ENCODE data around the gene CDH20.

Gene CDH20

GRCh38 chr18:61333271-61333745, at the start of gene CDH20:
Gene CDH20 (plus strand): TSS chr18:61333430.
- peak in 46 of 56 donors; percentile 5 to 71 (median 50) for DNase-seq

- no peak for DNase-seq
Measured at GRCh38 chr18:61284039-61284438, 49.2 kb upstream of the CDH20 start.

- no peak for DNase-seq
Measured at GRCh38 chr18:61285777-61286176, 47.5 kb upstream of the CDH20 start.

DNA sequence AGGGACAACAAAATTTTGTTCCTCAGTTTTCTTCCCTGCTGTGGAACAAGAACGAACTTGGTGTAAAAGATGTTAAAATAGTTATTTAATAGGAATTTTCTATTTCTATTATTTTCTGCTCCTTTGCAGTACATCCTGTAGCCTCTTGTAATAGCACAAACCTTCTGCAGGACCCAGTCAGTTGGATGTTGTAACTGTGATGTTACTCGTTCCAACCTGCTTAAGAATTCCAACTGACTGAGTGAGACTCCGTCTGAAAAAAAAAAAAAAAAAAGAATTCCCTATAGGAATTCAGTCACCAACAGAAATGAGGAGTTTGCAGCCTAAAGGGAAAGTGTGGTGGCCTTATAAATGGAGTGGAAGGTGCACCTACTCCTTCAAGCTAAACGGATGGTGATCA, 46.4 kb upstream of the CDH20 start:
- DNase-seq: no peak

GRCh38 chr18:61290616-61291015, 42.6 kb upstream of the CDH20 start:
- no peak for DNase-seq

- no peak for DNase-seq
Measured at GRCh38 chr18:61292280-61293035, 40.8 kb upstream of the CDH20 start.

- no peak for DNase-seq
Measured at GRCh38 chr18:61295153-61295552, 38.1 kb upstream of the CDH20 start.

DNA sequence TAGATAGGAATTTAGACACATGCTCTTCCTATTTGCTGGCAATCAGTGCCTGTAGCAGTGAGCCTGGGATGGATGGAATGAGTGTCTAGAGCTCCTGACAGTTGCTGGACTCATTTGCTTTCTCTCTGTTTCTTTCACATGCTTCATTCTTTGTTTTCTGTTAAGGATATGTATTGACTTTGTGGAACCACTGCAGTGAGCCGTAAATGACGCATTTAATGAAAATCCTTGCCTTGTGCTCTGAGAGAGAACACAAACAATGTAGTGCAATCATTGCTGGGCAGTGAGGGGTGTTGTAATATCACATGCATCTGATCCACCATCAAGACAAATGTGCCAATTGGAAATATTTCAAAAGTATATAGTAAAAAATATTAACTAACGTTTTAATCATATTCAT, 25.2 kb upstream of the CDH20 start:
- DNase-seq: no peak

DNA sequence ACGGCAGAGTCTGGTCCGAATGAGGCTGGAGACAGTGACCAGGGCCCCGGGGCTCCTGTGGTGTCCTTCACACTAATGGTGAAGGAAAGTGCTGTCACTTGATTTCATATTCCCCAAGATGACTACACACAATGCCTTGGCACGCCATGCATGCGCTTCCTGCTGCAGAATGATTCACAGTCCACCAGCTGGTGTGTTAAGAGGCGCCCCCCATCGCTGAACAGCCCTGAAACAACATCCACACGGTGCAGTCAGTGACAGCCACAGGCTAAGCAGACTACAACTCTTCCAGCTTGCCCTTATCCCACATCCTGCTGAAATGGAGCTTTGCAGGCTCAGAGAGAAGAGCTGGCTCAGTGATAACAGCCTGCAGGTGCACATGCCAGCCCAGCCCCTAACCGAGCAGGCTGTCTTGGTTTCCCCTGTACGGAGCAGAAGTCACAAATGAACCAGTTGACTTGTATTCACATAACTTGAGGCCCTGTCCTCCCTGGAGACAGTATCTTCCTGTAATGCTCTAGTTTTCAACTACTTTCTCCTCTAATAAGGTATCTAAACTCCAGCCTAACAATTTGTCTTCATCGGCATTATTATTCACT, 24.3 kb upstream of the CDH20 start:
- peak in 35 of 56 donors; percentile 4 to 60 (median 20) for DNase-seq

DNA sequence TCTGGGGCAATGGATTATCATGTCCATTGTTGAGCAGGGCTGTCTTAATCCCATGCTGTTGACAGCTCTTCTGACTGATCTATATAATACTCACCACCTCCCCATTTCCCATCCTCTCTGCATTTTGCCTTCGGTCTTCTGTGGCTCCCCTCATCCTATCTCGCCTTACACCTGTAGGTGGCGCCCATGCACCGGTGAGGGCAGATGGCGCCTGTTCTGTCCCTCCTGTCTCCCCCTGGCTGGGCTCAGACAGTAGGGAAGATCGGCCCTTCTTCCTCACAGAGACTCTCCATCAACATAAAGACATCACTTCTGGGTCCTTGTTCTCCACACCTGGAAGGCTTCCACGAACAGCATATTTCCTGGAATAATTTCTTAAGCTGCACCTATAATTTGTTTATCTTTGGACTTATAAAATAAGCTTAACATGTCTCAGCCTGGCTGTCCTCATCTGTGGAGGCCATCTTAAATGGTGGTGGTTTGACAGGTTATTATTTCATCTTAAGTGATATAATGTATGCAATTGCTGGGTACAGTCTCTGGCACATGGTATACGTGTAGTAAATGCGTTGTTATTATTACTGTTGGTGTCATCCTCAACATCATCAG, 10.9 kb upstream of the CDH20 start:
- DNase-seq: peak in 53 of 56 donors; percentile 9 to 85 (median 58)

- no peak for DNase-seq
Measured at GRCh38 chr18:61323951-61324350, 9.3 kb upstream of the CDH20 start.

DNA sequence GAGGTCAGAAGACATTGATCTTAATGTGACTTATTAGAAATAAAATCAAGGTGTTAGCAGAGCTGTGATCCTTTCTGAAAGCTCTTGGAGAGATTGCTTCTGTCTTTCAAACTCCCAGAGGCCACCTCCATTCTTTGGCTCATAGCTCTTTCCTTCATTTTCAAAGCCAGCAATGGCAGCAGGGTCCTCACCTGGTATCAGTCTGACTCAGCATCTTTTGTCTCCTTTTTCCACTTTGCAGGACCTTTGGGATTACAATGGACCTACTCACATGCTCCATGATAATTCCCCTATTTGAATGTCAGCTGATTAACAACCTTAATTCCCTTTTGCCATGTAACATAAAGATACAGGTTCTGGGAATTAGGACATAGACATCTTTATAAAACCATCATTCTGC, 6.8 kb upstream of the CDH20 start:
- DNase-seq: no peak

- DNase-seq: peak in 2 of 56 donors; percentile 5 to 24
Measured at GRCh38 chr18:61329398-61329797, 3.8 kb upstream of the CDH20 start.

- no peak for DNase-seq
Measured at GRCh38 chr18:61331051-61331450, 2.2 kb upstream of the CDH20 start.

DNA sequence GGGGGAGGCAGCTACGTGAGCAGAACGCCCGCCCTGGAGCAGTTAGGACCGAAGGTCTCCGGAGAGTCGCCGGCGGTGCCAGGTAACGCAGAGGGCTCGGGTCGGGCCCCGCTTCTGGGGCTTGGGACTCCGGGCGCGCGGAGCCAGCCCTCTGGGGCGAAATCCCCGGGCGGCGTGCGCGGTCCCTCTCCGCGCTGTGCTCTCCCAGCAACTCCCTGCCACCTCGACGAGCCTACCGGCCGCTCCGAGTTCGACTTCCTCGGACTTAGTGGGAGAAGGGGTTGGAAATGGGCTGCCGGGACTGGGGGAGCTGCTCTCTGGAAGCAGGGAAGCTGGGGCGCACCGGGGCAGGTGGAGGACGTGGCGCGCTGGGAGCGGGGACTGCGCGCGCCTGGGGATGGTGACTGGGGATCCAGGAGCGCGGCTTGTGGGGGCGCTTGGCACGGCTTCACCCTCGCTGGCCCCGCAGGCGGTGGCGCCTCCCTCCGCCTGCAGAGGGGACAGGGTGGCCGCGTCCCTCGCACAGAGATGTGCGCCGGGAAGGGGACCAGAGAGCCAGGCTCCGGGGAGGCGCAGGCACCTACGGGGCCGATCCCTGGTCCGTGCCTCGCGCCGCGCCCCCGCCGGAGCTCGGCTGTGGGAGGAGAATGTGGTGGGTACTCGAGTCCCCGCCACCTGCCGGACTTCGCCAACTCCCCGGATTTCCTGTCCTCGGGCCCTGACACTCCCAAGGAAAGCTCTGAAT, 688 bp downstream of the CDH20 start:
- peak in 45 of 56 donors; percentile 15 to 83 (median 64) for DNase-seq

DNA sequence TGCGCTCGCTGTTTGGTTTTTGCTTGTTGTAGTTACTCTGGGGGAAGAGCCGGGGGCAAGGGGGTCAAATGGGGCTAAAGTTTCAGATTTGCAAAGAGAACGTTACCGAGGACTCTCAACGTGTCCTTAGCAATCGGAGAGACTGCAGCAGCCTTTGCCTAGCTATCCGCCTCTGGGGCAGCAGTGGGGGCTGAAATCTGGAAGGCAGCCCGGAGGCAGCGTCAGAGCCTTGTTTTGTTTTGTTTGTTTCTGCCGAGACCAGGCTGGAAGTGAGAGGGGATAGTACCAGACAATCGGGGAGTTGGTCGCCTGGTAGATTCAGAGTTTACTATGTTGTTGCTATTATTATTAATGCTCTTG, 1.2 kb downstream of the CDH20 start:
- peak in 52 of 56 donors; percentile 11 to 82 (median 62) for DNase-seq

- peak in 39 of 56 donors; percentile 3 to 64 (median 38) for DNase-seq
Measured at GRCh38 chr18:61334951-61335683, 1.9 kb downstream of the CDH20 start.

DNA sequence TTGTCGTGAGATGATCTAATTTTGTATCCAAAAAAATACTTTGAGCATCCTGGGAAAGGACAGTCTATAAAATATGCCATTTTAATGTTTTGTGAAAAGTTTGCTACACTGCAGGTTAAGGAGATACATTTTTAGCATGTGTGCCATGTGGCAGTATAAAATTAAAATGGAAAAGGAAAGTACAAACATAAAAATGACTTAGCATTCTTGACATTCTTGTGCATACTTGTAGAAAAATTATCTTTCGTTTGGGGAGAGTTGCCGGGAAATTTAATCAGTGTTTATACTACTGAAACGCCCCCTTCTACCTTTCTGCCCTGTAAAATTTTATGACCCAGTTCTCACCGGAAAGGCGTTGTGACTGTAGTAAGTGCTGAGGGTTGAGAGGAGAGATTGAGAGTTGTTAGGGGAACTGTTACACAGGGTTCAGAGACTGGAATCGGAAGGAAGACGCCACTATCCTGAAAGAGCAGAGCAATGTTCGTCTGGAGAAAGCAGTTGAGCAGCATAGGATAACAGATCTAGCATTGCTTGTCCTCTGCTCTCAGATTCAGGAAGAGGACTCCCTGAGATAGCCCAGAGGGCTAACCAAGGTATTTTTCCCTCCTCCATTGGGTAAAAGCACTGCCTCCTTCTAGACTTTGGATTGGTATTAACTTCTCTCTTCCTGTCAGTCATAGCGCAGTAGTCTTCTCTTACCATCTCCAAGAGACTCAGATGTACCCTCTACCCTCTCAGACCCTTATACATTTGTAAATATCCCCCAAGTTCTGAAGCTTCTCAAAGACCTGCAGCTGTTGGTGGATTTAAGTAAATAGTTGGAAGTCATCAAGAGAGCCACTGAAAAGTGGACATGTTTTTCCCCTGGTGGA, 2.7 kb downstream of the CDH20 start:
- peak in 11 of 56 donors; percentile 2 to 53 (median 31) for DNase-seq

GRCh38 chr18:61336766-61337165, 3.5 kb downstream of the CDH20 start:
- DNase-seq: peak in 52 of 56 donors; percentile 3 to 88 (median 58)

GRCh38 chr18:61337527-61337926, 4.3 kb downstream of the CDH20 start:
- no peak for DNase-seq

All from amygdala (tissue), 56 donors.